HUES6 (cell line): ENCODE results near the gene PCDHGA11.

Source experiments
- H3K27ac ChIP-seq: 2 replicates; pipeline ENCODE4 v1.7.0; 2013; ENCODE audit warnings: low read depth, mild to moderate bottlenecking, low read length, inconsistent platforms
- H3K27me3 ChIP-seq: 2 replicates; pipeline ENCODE4 v1.6.1; 2013; ENCODE audit warnings: low read length; ENCODE audit not compliant: control insufficient read depth, insufficient read depth
- H3K36me3 ChIP-seq: 2 replicates; pipeline ENCODE4 v1.6.1; 2013; ENCODE audit warnings: low read length; ENCODE audit not compliant: control insufficient read depth, insufficient read depth
- H3K4me1 ChIP-seq: 2 replicates; pipeline ENCODE4 v1.6.1; 2013; ENCODE audit warnings: low read length; ENCODE audit not compliant: control insufficient read depth, insufficient read depth
- H3K4me3 ChIP-seq: 2 replicates; pipeline ENCODE4 v1.5.1; 2013; ENCODE audit warnings: low read depth, low read length
- H3K9ac ChIP-seq: one replicate; pipeline ENCODE4 v1.6.1; 2013; ENCODE audit warnings: mild to moderate bottlenecking, low read length
- H3K9me3 ChIP-seq: 2 replicates; pipeline ENCODE4 v1.6.1; 2013; ENCODE audit warnings: low read depth, low read length; ENCODE audit not compliant: control insufficient read depth, insufficient read depth

Gene PCDHGA11

GRCh38 chr5:141439411-141440141, 18.7 kb downstream of the PCDHGA11 start:
- Histone ChIP-seq H3K4me1 (no peaks in the 10 kb centered on the region), H3K36me3 (no peaks in the 10 kb centered on the region), H3K27ac (no peak overlapping the region), H3K9ac (no peak overlapping the region), H3K4me3 (no peak overlapping the region), H3K9me3 (peaks cover 14% of the 10 kb centered on the region), H3K27me3 (no peaks in the 10 kb centered on the region)

DNA sequence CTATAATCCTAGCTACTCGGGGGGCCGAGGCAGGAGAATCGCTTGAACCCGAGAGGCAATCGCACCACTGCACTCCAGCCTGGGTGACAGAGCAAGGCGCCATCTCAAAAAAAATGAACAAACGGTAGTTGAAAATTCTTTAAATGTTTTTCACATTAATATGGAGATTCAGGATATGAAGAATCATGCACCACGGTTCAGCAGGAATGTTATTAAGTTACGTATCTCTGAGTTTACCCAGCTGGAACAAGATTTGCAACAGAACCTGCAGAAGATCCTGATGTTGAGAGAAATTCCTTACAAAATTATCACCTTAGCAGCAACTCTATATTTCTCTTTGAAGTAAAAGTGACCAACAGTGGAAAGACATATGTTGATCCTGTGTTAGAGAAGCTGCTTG, 19.5 kb downstream of the PCDHGA11 start:
- Histone ChIP-seq H3K4me3 (no peak overlapping the region), H3K4me1 (no peaks in the 10 kb centered on the region), H3K36me3 (no peaks in the 10 kb centered on the region), H3K9ac (no peak overlapping the region), H3K9me3 (peaks cover 14% of the 10 kb centered on the region), H3K27ac (no peak overlapping the region), H3K27me3 (no peaks in the 10 kb centered on the region)

DNA sequence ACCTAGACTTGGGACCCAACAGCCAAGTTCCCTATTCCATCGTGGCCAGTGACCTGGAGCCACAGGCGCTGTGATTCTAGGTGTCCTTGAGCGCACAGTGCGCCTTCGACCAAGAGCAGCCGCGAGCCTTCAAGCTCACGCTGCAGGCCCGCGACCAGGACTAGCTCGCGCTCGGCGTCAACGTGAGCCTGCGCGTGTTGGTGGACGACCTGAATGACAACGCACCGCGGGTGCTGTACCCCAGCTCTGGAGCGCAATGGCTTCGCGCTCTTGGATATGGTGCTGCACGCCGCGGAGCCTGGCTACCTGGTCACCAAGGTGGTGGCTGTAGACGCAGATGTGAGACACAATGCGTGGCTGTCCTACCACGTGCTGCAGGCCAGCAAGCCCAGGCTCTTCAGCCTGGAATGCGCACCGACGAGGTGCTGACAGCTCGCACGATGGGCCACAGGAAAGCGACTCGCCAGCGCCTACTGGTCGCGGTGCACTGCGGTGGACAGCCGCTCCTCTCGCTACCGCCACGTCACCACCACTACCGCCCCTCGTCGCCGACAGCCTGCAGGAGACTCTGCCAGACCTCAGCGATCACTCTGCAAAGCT, 20.8 kb downstream of the PCDHGA11 start:
- H3K36me3 ChIP-seq = no peaks in the 10 kb centered on the region
- no peak overlapping the region for H3K4me3 ChIP-seq
- H3K9ac ChIP-seq = no peak overlapping the region
- no peaks in the 10 kb centered on the region for H3K4me1 ChIP-seq
- no peak overlapping the region for H3K27ac ChIP-seq
- H3K27me3 ChIP-seq = no peaks in the 10 kb centered on the region
- H3K9me3 ChIP-seq = peaks cover 7% of the 10 kb centered on the region

- no peak overlapping the region for H3K9ac ChIP-seq
- no peaks in the 10 kb centered on the region for H3K4me1 ChIP-seq
- no peak overlapping the region for H3K27ac ChIP-seq
- no peaks in the 10 kb centered on the region for H3K36me3 ChIP-seq
- H3K27me3 ChIP-seq = no peaks in the 10 kb centered on the region
- H3K9me3 ChIP-seq = no peaks in the 10 kb centered on the region
- no peak overlapping the region for H3K4me3 ChIP-seq
Observed at GRCh38 chr5:141465351-141465750, 44.5 kb downstream of the PCDHGA11 start.
